ENCODE data around the gene CXCL3. TPM values are rescaled to one million over a fixed set of nuclear protein-coding genes. Genes with fewer than 3 reads are reported as not detected.

CXCL3 gene
- total and polyA plus RNA-seq, 4 donors, result 0.07 to 0.96 (median 0.63) TPM

- no peak for DNase-seq (ENCODE audit: low spot score)
- Histone ChIP-seq H3K9ac (ENCODE audit: low read depth in 1 of 2, low read length in 2 of 2) (no peak overlapping the region), H3K4me1 (ENCODE audit: control insufficient read depth in 4 of 4, insufficient read depth in 4 of 4, low read length in 3 of 4) (no peaks in the 10 kb centered on the region), H3K27ac (ENCODE audit: low read depth in 1 of 2, low read length in 2 of 2) (no peak overlapping the region), H3K4me3 (ENCODE audit: low read depth in 1 of 3, low read length in 3 of 3) (no peak overlapping the region), H3K36me3 (ENCODE audit: control insufficient read depth in 4 of 4, insufficient read depth in 3 of 4, low read depth in 1 of 4, low read length in 3 of 4) (no peaks in the 10 kb centered on the region), H3K27me3 (ENCODE audit: control insufficient read depth in 4 of 4, insufficient read depth in 4 of 4, low read length in 3 of 4) (peaks cover 0 to 6% (median 1%) of the 10 kb centered on the region in 4 donors), H3K9me3 (ENCODE audit: control insufficient read depth in 4 of 4, low read length in 3 of 4) (no peaks in the 10 kb centered on the region)
- no peak for TF ChIP-seq FOXA1 (IDR thresholded peaks at IDR 0.05)
- TF ChIP-seq FOXA2 (IDR thresholded peaks at IDR 0.05), result no peak
- TF ChIP-seq ZBTB33 (IDR thresholded peaks at IDR 0.05), result no peak
- no peak for TF ChIP-seq RAD21 (IDR thresholded peaks at IDR 0.05)
- no peak for TF ChIP-seq GABPA (IDR thresholded peaks at IDR 0.05 in 1 of 2, conservative IDR thresholded peaks at IDR 0.05 in 1 of 2)
- TF ChIP-seq TAF1 (conservative IDR thresholded peaks at IDR 0.05), result no peak
- TF ChIP-seq YY1 (IDR thresholded peaks at IDR 0.05), result no peak
- TF ChIP-seq HNF4A (conservative IDR thresholded peaks at IDR 0.05), result no peak
- TF ChIP-seq CTCF (IDR thresholded peaks at IDR 0.05; ENCODE audit: low read depth, low read length, missing input control), result no peak
- TF ChIP-seq JUND (IDR thresholded peaks at IDR 0.05), result no peak
- no peak for TF ChIP-seq SP1 (IDR thresholded peaks at IDR 0.05)
- 0% methylated on average over 1 of the region's 1 CpG for WGBS
Measured at GRCh38 chr4:73992050-73992449, 46.4 kb downstream of the CXCL3 start.

GRCh38 chr4:73991742-73992000, 46.8 kb downstream of the CXCL3 start:
- Histone ChIP-seq H3K36me3 (ENCODE audit: control insufficient read depth in 4 of 4, insufficient read depth in 3 of 4, low read depth in 1 of 4, low read length in 3 of 4) (no peaks in the 10 kb centered on the region), H3K27me3 (ENCODE audit: control insufficient read depth in 4 of 4, insufficient read depth in 4 of 4, low read length in 3 of 4) (peaks cover 0 to 6% (median 1%) of the 10 kb centered on the region in 4 donors), H3K4me1 (ENCODE audit: control insufficient read depth in 4 of 4, insufficient read depth in 4 of 4, low read length in 3 of 4) (no peaks in the 10 kb centered on the region), H3K9me3 (ENCODE audit: control insufficient read depth in 4 of 4, low read length in 3 of 4) (no peaks in the 10 kb centered on the region), H3K4me3 (ENCODE audit: low read depth in 1 of 3, low read length in 3 of 3) (no peak overlapping the region), H3K27ac (ENCODE audit: low read depth in 1 of 2, low read length in 2 of 2) (no peak overlapping the region), H3K9ac (ENCODE audit: low read depth in 1 of 2, low read length in 2 of 2) (no peak overlapping the region)
- no peak for DNase-seq (ENCODE audit: low spot score)
- 96% methylated on average over 1 of the region's 1 CpG for WGBS
- no peak for TF ChIP-seq HNF4G (IDR thresholded peaks at IDR 0.05)
- TF ChIP-seq ATF3 (IDR thresholded peaks at IDR 0.05), result no peak
- TF ChIP-seq EGR1 (IDR thresholded peaks at IDR 0.05; ENCODE audit: low read depth in 2 of 2), result no peak
- TF ChIP-seq NR2F2 (IDR thresholded peaks at IDR 0.05), result no peak
- no peak for TF ChIP-seq CTCF (IDR thresholded peaks at IDR 0.05; ENCODE audit: low read depth, low read length, missing input control)
- TF ChIP-seq HNF4A (conservative IDR thresholded peaks at IDR 0.05), result no peak
- no peak for TF ChIP-seq MAX (IDR thresholded peaks at IDR 0.05)
- no peak for TF ChIP-seq RXRA (IDR thresholded peaks at IDR 0.05)
- no peak for TF ChIP-seq SP1 (IDR thresholded peaks at IDR 0.05)
- no peak for TF ChIP-seq REST (IDR thresholded peaks at IDR 0.05)
- TF ChIP-seq YY1 (IDR thresholded peaks at IDR 0.05), result no peak
- no peak for TF ChIP-seq FOXA2 (IDR thresholded peaks at IDR 0.05)
- no peak for TF ChIP-seq ZBTB33 (IDR thresholded peaks at IDR 0.05)
- TF ChIP-seq RAD21 (IDR thresholded peaks at IDR 0.05), result no peak
- TF ChIP-seq JUND (IDR thresholded peaks at IDR 0.05), result no peak
- no peak for TF ChIP-seq TAF1 (conservative IDR thresholded peaks at IDR 0.05)
- no peak for TF ChIP-seq FOXA1 (IDR thresholded peaks at IDR 0.05)
- no peak for TF ChIP-seq GABPA (IDR thresholded peaks at IDR 0.05 in 1 of 2, conservative IDR thresholded peaks at IDR 0.05 in 1 of 2)

Data from liver (tissue), 9 donors.